Measurements from ENCODE around the gene POFUT2. TPM values are rescaled to one million over a fixed set of nuclear protein-coding genes. Genes with fewer than 3 reads are reported as not detected.

Gene POFUT2, protein sequence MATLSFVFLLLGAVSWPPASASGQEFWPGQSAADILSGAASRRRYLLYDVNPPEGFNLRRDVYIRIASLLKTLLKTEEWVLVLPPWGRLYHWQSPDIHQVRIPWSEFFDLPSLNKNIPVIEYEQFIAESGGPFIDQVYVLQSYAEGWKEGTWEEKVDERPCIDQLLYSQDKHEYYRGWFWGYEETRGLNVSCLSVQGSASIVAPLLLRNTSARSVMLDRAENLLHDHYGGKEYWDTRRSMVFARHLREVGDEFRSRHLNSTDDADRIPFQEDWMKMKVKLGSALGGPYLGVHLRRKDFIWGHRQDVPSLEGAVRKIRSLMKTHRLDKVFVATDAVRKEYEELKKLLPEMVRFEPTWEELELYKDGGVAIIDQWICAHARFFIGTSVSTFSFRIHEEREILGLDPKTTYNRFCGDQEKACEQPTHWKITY
- 10 to 100 TPM; 26.4 to 38.0 (median 29.8) TPM for total RNA-seq
- long read RNA-seq, donor 1, transcript POFUT2-203 (9 exons, 2,871 nt) = major isoform, 13 of 30 reads
- long read RNA-seq, donor 1, partial matches to known transcripts = 2 of 30 reads
- long read RNA-seq, donor 1, other reads (novel, unspliced or antisense) = 13 of 30 reads
- long read RNA-seq, donor 2, partial matches to known transcripts = 0 of 3 reads
- long read RNA-seq, donor 2, other reads (novel, unspliced or antisense) = 2 of 3 reads

GRCh38 chr21:45287438-45288391 lies at the start of gene POFUT2:
POFUT2 (minus strand) TSS chr21:45287895; CDS start chr21:45287871, 24 bp downstream.
- intact Hi-C loops (cut with DNase I, micrococcal nuclease) = loop anchor here in 1 of 2 donors (10.0 kb wide), 1 partner anchor 143 kb away; no protein-coding TSS in a partner anchor
- Histone ChIP-seq H3K36me3 (ENCODE audit: low read depth) (no peaks in the 10 kb centered on the region), H3K4me1 (ENCODE audit: low read depth) (peaks cover 19% of the 10 kb centered on the region), H3K9me3 (no peaks in the 10 kb centered on the region), H3K4me3 (peak within 1 kb of the TSS; percentile 57)
- no peak for TF ChIP-seq CTCF (IDR thresholded peaks at IDR 0.05)
- DNase-seq (peak; percentile 98 to 99 (median 98)), ATAC-seq (peak; percentile 94)

DNA sequence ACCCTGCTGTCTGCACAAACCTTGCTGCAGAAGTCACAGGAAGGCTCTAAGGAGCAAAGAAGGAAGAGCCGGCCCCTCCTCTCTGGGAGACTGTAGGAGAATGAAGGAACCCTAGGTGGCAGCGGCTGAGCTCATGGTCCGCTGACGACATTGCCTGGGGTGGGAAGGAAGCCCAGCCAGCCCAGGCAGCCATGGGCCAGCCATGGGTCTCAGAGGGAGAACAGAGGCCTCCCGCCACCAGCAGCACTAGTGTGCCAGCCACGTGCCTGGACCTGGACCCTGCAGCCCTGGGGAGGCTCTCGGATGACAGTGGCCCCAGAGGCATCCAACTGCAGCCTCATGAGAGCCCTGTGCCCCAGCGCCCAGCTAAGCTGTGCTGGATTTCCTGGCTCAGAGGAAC lies 49.2 kb upstream of the POFUT2 start:
- H3K9me3 ChIP-seq = no peaks in the 10 kb centered on the region
- no peaks in the 10 kb centered on the region for H3K36me3 ChIP-seq (ENCODE audit: low read depth)
- no peak for TF ChIP-seq CTCF (IDR thresholded peaks at IDR 0.05)
- ATAC-seq (no peak), DNase-seq (peak in 1 of 3 donors; percentile 21)
- intact Hi-C loops (cut with DNase I, micrococcal nuclease) = no loop called here
- H3K4me1 ChIP-seq (ENCODE audit: low read depth) = no peaks in the 10 kb centered on the region
- H3K4me3 ChIP-seq = no peak overlapping the region

GRCh38 chr21:45336535-45336810 lies 48.8 kb upstream of the POFUT2 start:
- intact Hi-C loops (cut with DNase I, micrococcal nuclease) = no loop called here
- H3K36me3 ChIP-seq (ENCODE audit: low read depth) = no peaks in the 10 kb centered on the region
- H3K9me3 ChIP-seq = no peaks in the 10 kb centered on the region
- no peak for ATAC-seq
- no peaks in the 10 kb centered on the region for H3K4me1 ChIP-seq (ENCODE audit: low read depth)
- no peak for TF ChIP-seq CTCF (IDR thresholded peaks at IDR 0.05)
- peak in 1 of 3 donors; percentile 8 for DNase-seq
- H3K4me3 ChIP-seq = no peak overlapping the region

GRCh38 chr21:45335761-45336534 lies 48.3 kb upstream of the POFUT2 start:
- no peak for TF ChIP-seq CTCF (IDR thresholded peaks at IDR 0.05)
- intact Hi-C loops (cut with DNase I, micrococcal nuclease) = no loop called here
- H3K4me3 ChIP-seq = no peak overlapping the region
- no peaks in the 10 kb centered on the region for H3K9me3 ChIP-seq
- ATAC-seq (no peak), DNase-seq (peak in 1 of 3 donors; percentile 13)
- H3K36me3 ChIP-seq (ENCODE audit: low read depth) = no peaks in the 10 kb centered on the region
- H3K4me1 ChIP-seq (ENCODE audit: low read depth) = no peaks in the 10 kb centered on the region
